NB4 (cell line): ENCODE measurements around the gene TCTN1.
A peak's percentile ranks its signal among the peaks of the same experiment; 100 is the strongest.

Source experiments
- DNase-seq: peaks from one replicate; pipeline ENCODE4 v3.0.0; 2010; ENCODE audit warnings: low read depth
- H3K4me3 ChIP-seq: one replicate; pipeline ENCODE4 v1.5.1; 2011; ENCODE audit warnings: mild to moderate bottlenecking, low read depth, low read length, moderate library complexity
- MAX ChIP-seq: IDR thresholded peaks from 2 replicates; pipeline ENCODE4 v1.6.1; 2011; ENCODE audit warnings: low read depth, low read length
- MYC ChIP-seq: IDR thresholded peaks from 2 replicates; pipeline ENCODE4 v1.6.1; 2011; ENCODE audit warnings: low read depth, low read length
- POLR2A ChIP-seq: IDR thresholded peaks from 2 replicates; pipeline ENCODE4 v1.6.1; 2011; ENCODE audit warnings: mild to moderate bottlenecking; ENCODE audit not compliant: insufficient read length; ENCODE audit errors: extremely low read depth
- TF ChIP-seq, protein P1 (sequence below): IDR thresholded peaks from one replicate; pipeline ENCODE4 v1.5.1; 2012; ENCODE audit warnings: low read depth, low read length

TCTN1 gene

DNA sequence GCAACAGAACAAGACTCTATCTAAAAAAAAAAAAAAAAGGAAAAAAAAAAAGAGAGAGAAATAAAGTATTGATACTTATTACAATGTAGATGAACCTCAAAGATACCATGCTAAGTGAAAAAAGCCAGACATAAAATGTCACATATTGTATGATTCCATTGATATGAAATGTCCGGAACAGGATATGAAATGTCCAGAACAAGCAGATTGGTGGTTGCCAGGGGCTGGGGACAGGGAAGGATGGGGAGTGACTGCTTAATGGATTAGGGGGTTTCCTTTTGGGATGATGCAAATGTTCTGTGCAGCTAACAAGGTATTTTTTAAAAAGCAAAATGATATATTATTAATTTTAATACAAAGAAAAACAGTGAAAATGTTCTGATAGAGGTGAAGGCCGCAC lies 70.0 kb downstream of the TCTN1 start:
- no peak overlapping the region for H3K4me3 ChIP-seq
- TF ChIP-seq POLR2A: no peak
- TF ChIP-seq, protein P1, sequence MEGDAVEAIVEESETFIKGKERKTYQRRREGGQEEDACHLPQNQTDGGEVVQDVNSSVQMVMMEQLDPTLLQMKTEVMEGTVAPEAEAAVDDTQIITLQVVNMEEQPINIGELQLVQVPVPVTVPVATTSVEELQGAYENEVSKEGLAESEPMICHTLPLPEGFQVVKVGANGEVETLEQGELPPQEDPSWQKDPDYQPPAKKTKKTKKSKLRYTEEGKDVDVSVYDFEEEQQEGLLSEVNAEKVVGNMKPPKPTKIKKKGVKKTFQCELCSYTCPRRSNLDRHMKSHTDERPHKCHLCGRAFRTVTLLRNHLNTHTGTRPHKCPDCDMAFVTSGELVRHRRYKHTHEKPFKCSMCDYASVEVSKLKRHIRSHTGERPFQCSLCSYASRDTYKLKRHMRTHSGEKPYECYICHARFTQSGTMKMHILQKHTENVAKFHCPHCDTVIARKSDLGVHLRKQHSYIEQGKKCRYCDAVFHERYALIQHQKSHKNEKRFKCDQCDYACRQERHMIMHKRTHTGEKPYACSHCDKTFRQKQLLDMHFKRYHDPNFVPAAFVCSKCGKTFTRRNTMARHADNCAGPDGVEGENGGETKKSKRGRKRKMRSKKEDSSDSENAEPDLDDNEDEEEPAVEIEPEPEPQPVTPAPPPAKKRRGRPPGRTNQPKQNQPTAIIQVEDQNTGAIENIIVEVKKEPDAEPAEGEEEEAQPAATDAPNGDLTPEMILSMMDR: no peak
- no peak for TF ChIP-seq MAX
- TF ChIP-seq MYC: no peak
- DNase-seq: no peak

DNA sequence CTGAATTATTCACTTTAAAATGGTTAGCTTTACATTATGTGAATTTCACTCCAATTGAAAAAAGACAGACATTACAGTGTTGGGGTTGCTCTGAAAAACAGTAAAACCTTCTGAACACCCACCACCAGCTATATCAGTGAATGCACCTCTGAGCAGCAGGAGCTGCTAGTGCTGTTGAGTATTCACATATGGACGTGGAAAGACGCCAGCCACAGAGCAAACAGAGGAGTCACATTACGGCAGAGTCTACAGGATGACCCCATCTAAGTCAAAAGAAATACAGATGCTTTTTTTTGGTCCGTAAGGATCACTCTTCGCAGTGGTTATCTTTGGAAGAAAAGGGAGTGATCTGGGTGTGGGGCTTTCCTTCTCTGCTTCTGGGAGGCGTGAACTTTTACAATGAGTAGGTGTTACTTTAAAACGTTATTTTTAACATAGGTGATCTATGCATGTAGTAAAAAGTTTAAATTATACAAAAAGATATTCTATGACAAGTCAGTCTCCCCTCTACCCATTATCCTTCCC lies 70.4 kb downstream of the TCTN1 start:
- TF ChIP-seq MYC: no peak
- no peak for TF ChIP-seq POLR2A
- TF ChIP-seq MAX: no peak
- TF ChIP-seq, protein P1: no peak
- no peak overlapping the region for H3K4me3 ChIP-seq
- DNase-seq: no peak

DNA sequence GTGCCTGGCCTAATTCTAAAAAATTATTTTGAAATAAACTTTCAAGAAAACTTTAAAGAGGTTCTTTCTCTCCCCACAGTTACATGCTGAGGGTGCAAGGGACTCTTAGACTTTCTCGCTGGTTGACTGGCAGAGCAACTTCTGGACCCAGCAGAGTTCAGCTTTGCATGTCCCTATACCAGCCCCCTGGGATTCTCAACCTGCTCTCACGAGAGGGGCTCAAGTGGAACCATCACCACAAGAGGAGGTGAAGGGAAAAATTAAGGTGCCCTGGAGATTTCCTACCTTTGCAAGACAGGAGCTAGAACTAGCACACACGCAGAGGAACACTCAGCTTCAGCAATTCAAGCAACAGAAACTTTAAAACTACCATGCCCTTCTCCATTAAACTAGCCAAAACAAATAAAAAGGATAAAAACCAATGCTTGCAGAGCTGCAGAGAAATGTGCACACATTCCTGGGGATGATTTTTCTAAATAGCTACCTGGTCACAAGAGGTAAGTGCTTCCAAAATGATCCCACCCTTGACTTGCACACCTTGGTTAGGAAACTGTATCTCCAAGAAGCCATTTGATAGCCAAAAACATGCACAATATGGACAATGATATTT lies 72.5 kb downstream of the TCTN1 start:
- TF ChIP-seq MAX: no peak
- TF ChIP-seq POLR2A: no peak
- TF ChIP-seq, protein P1: no peak
- no peak for TF ChIP-seq MYC
- DNase-seq: no peak
- peak overlapping the region; percentile 84 for H3K4me3 ChIP-seq

DNA sequence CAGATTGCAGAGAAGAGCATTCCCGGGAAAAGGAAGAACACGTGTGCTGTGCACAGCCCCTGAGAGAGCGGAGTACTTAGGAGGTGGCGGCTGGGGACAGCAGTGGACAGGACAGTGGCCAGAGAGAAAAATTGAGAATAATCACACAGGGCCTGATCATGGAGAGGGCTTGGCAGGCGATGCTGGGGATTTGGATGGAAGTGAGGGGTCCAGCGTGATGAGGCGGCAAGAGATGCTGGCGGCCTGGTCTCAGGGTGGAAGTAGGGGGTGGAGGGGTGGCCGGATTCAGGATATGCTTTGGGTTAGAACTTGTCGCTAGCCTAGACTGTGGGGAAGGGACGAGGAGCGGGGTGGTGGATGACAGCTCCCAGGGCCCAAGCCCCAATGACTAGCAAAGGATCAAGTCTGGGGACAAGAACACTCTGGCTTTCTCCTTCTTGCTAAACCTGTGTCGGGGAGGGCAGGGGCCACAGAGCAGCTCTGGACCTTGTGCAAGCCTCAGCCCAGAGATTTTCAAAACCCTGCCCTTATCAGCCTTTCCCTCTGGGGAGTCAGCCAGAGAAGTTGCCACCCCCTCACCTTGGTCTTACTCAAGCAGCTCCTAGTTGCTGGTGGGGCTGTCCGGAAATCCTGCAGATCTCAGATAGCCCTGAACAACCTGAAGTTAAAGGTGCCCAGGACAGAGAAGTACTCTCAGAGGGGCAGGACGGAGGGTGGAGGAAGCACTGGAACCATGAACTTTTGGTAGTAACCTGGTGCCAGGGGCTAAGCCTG lies 73.7 kb downstream of the TCTN1 start:
- DNase-seq: peak; percentile 96
- H3K4me3 ChIP-seq: peak overlapping the region; percentile 84
- TF ChIP-seq POLR2A: peak; percentile 26
- TF ChIP-seq, protein P1: no peak

DNA sequence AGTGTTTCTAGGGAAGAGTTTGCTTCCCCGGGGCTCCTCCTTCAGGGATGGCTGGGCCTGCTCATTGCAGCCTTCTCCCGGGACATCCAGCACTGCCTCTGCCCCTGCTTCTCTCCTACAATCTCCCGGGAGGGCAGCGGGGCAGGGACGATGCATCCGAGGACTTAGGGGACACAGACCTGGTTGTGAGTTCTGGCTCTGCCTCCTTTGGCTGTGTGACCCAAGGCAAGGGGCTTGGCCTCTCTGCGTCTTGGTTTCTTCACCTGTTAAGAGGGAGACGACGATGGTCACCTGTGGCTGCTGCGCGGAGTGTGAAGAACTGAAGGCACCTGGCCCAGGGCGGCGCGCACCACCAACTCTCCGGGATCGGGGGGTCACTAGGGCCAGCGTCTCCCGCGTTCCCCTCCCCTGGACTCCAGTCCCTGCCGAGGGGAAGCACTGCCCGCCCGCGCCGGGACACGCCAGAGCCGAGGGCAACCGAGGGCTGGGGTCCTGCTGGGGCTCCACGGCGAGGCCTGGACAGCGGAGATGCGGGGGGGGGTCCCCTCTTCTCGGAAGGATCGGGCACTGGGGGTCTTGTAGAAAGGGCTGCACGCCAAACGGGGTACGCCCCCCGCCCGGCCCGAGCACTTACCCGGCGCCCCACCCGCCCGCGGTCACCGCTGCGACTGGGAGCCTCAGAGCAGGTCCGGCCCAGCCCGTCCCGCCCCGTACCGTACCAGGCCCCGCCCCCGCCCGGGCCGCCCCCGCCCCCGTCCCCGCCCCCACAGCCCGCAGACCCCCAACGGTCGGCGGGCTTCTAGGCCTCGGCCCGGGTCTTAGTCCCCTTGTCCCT lies 74.7 kb downstream of the TCTN1 start, which contains the start of gene HVCN1:
TSS of gene HVCN1 (minus strand) at position 670 of the 835 bp plus-strand sequence. CDS start 5,870 bp downstream, outside the sequence.
- H3K4me3 ChIP-seq: peak within 1 kb of the TSS; percentile 84
- TF ChIP-seq POLR2A: no peak
- TF ChIP-seq MYC: no peak
- no peak for TF ChIP-seq MAX
- TF ChIP-seq, protein P1: no peak
- DNase-seq: no peak
